Left renal pelvis (tissue), 4 donors: ENCODE measurements around the gene FOXO3. TPM values are rescaled to one million over a fixed set of nuclear protein-coding genes. Genes with fewer than 3 reads are reported as not detected.
"Not testable (repeated sequence)": the region's sequence is repeated elsewhere in the genome, so short reads cannot be mapped to it uniquely, and the experiment has no call there.

Source experiments
- DNase-seq, 4 donors: peaks; one replicate each; pipeline ENCODE4 v3.0.0-alpha.2; 2013; ENCODE audit warnings: low read depth in 4 of 4, low spot score in 3 of 4
- polyA plus RNA-seq, 4 donors: library from polyadenylated mRNA; unstranded; fragments of 120-200 nt; gene quantifications; one replicate each; pipeline ENCODE4 v1.2.1, GENCODE V29; 2013; ENCODE audit not compliant: insufficient read length in 4 of 4

FOXO3 gene
- polyA plus RNA-seq, 4 donors, result 46.2 to 57.3 (median 51.5) TPM

- no peak for DNase-seq
Observed at GRCh38 chr6:108675226-108676200, 114.8 kb downstream of the FOXO3 start.

DNA sequence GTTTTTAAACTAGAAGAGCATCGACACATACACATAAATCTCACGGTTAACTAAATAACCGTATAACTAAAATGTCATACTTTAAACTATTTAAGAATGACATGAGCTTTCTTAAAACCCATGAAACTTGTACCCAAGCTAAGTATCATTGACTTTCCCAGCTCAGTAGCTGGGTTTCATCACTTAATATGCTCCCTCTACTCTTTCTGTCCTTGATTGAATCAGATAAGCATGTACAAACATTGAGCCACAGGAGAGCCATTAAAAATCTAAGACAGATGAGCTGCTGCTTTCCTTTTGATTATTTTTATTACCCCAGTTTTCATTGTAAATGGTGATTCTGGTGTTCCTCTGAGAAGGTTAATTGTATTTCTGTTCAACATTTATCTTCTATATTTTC lies 115.8 kb downstream of the FOXO3 start:
- DNase-seq, result no peak

- no peak for DNase-seq
Observed at GRCh38 chr6:108677357-108677756, 116.6 kb downstream of the FOXO3 start.

- DNase-seq, result no peak
Observed at GRCh38 chr6:108677894-108678293, 117.2 kb downstream of the FOXO3 start.

GRCh38 chr6:108680314-108680713 lies 119.6 kb downstream of the FOXO3 start:
- not testable (repeated sequence) for DNase-seq

- DNase-seq, result not testable (repeated sequence)
Observed at GRCh38 chr6:108681721-108682120, 121.0 kb downstream of the FOXO3 start.

DNA sequence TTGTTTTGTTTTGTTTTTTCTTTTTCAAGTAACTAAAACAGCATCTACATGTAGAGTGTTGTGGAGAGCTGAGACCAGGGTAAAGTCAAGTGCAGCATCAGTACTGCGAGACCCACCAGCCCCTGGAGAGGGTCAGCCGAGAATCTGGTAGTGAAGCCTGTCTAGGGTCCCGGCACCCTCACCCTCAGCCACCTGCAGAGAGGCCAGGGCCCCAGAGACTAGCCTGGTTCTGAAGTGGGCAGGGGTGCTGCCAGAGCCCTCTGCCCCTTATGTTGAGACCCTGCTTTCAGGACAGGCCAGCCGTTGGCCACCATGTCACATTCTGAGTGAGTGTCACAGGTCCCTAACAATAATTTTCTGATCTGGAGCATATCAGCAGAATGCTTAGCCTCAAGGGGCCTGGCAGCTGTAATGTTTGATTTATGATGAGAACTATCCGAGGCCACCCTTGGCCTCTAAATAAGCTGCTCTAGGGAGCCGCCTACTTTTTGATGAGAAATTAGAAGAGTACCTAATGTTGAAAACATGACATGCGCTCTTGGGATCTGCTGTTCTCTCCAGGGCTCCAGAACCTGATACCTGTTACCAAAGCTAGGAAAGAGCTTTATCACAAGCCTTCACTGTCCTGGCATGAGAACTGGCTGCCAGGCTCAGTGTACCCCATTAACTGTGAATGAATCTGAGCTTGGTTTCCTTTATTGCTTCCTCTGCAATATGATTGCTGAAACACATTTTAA lies 121.8 kb downstream of the FOXO3 start:
- DNase-seq, result not testable (repeated sequence)

GRCh38 chr6:108683976-108684375 lies 123.3 kb downstream of the FOXO3 start:
- not testable (repeated sequence) for DNase-seq

- no peak for DNase-seq
Observed at GRCh38 chr6:108684771-108685329, 124.1 kb downstream of the FOXO3 start.

- no peak for DNase-seq
Observed at GRCh38 chr6:108685970-108686369, 125.3 kb downstream of the FOXO3 start.

DNA sequence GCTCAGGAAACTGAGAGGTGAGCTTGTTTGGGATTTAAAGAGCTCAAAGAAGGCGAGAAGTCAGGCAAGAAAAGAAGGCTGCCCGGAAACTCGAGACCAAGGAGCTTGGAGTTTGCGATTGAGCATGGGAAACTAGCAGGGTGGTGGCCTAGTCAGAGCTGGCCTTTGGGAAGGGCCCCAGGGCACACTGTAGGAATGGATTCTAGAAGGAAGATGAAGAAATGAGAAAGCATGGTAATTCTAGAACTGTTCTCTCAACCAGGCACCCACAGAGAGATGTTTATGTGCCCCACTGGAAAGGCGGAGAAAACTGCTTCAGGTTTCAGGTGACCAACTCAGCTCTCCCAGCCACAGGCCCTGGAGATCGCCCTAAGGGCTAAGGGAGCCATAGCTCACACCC lies 126.2 kb downstream of the FOXO3 start:
- DNase-seq, result no peak

GRCh38 chr6:108687921-108688320 lies 127.2 kb downstream of the FOXO3 start:
- no peak for DNase-seq

GRCh38 chr6:108689272-108690161 lies 128.8 kb downstream of the FOXO3 start:
- no peak for DNase-seq

DNA sequence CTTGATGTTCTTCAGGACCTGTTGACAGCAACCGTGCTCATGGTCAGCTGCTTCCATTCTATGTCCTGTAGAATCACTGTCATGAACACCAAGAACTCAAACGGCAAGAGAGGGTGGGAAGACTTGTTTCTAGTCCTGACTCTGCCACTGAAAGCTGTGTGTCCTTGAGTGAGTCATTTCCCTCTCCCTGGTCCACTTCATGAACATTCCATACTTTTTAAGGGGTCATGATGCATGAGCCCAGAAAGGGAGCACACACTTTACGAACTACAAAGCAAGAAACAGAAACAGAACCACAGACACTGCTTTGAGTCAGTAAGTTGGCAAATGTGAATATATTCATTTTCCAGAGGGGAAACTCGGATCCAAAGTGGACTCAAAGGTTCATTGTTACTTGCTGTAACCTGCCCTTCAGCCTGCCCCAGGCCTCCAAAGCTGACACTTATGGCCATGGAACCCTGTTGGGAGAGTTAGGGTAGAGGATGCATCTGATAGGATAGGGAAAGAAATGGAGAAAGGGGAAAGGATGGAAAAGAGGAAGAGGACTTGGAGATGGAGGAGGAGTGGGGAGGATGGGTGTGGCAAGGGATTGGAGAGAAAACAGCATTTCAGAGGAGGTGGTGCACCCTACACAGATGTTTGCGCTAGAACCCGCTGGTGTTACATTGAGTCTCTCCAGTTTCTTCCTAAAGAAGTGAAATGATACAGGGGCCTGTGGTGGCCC lies 129.8 kb downstream of the FOXO3 start:
- no peak for DNase-seq

DNA sequence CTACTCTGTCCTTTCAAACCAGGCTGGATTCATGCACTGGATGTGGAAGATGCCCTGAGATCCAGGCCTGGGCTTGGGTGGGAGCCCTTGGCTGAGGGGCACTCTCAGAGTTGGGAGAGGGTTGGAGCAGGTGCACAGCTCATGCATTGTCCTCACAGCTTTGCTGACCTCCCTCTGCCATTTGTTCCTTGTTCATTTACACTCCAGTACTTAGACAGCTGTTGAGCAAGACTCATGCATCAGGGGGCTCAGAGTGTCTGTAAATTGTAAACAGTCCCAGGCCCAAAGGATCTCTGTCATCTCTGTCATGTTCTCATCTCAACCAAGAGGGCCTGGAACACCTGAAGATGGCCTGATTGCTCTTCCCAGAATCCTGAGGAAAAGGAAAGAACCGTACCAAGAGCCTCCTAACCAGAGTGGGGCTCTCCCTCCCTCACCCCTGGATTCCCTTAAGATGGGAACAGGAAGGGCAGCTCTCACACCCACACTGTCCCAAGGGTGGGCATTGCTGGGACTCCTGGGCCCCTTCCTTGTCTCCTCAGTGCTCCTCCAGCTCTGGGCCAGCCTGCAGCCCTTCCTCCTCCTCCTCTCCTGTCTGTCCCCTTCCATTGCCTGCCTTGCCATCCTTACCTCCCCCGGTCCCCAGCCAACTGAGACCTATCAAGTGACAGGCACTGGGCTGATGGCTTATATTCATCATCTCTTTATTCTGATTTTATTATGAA lies 132.9 kb downstream of the FOXO3 start:
- no peak for DNase-seq

DNA sequence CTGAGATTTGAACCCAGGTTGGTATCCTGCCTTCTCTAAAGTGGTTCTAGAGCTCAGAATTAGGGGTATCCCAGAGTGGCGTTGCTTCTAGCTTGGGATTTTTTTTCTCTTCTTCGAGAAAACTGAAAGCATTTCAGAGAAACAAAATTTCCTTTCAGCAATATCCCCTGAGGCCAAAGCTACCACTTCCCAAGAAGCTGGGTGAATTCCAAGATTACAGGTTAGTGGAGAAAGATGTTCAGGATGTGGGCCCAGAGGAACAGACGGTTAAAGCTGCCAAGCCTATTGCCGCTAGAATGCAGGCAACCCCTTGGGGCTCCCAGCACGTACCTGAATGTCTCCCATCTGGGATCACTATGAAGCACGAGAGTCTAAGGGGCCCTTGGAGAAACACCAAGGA lies 134.1 kb downstream of the FOXO3 start:
- DNase-seq, result no peak

- no peak for DNase-seq
Observed at GRCh38 chr6:108697561-108698161, 136.9 kb downstream of the FOXO3 start.

DNA sequence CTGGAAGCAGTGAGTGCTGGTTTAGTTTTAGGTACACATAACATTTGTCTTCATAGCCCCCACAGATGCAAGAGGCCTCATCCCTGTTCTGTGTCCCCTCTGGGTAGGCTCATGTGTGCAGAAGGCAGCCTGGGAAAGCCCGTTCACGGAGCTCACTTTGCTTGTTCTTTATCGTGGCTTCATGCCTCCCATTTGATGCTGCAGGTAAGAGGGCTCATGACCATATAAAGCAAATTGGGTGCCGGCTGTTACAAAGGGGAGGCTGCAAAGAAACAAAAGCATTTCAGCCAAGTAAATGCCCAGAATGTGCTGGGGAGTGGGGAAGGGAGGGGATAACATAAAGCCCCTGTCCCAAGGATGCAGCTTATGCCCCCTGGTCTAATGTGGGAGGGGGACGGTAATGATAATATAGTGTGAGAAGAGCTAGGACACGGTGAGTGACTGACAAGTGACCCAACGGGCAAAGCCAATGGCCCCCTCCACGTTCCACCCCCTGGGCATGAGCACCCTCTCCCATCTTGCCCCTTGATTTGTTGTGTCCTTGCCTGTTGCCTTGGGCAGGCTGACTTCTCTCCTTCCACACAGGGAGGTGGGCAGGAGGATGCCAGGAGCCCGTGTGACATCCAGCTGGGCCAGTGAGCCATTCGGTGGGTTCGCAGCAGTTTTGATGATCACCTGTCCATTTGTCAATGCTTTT lies 138.0 kb downstream of the FOXO3 start:
- DNase-seq, result no peak
